HS-5 (cell line): ENCODE results near the gene LSM12.
A peak's percentile ranks its signal among the peaks of the same experiment; 100 is the strongest.

Experiments
- DNase-seq: peaks from one replicate; pipeline ENCODE4 v3.0.0-alpha.2; 2012; ENCODE audit warnings: low read depth

Gene LSM12

DNA sequence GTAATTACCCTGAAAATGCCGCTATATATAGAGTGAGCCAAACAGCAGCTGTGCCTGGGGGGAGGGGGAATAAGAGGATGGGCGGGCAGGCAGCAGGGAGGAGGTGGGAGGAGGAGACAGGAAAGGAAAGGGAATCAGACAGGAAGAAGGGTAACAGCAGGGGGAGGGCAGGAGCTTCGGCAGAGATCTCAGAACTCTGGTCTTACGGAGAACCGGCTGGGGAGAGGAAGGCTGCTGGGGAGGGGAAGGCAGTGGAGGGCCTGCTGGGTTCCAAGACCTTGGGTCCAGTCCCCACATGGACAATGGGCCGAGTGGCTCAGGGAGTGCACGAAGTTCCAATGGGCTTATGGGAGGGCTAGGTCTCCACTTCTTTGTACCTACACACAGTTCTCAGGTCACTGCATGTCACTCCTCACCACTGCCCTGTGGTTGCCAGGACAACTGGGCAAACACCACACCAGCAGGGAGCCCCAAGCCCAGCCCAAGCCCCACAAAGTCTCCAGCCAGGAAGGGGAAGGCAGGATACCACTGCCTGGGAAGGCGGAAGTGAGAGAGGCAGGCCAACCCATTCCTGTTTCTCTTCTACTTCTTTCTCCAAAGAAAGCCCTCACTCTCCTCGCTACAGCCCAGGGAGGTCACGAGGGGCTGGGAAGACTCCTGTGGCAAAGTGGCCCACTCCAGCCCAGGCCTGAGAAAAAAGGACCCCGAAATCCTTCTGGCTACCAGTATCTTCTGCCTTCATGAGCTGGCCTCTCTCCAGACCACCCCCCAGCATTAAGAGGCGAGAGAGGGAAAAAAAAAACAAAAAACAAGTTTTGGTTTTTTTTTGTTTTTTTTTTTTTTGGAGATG lies 29.4 kb upstream of the LSM12 start:
- peak; percentile 50 for DNase-seq

- no peak for DNase-seq
Observed at GRCh38 chr17:44095388-44095646, 28.8 kb upstream of the LSM12 start.

DNA sequence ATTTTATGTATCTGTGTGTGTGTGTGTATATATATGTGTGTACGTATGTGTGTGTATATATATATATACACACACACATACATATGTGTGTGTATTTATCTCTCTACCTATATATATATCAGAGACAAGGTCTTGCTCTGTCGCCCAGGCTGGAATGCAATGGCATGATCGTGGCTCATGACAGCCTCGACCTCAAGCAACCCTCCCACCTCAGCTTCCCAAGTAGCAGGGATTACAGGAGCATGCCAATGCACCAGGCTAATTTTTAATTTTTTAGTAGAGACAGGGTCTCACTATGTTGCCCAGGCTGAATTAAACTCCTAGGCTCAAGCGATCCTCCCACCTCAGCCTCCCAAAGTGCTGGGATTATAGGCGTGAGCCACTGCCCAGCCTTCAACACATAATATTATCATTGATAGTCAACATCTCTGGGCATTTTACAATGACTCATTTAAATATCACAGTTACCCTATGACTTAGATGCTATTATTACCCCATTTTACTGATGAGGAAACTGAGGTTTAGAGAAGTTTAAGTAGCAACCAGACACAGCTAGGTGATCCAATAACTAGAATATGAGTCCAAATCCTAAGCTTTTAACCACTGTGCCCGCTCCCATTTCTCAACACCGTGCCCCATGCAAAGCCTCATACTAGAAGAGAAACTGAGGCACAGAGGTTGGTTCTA lies 28.4 kb upstream of the LSM12 start:
- DNase-seq: no peak

GRCh38 chr17:44093231-44093900 lies 26.9 kb upstream of the LSM12 start:
- DNase-seq: no peak

DNA sequence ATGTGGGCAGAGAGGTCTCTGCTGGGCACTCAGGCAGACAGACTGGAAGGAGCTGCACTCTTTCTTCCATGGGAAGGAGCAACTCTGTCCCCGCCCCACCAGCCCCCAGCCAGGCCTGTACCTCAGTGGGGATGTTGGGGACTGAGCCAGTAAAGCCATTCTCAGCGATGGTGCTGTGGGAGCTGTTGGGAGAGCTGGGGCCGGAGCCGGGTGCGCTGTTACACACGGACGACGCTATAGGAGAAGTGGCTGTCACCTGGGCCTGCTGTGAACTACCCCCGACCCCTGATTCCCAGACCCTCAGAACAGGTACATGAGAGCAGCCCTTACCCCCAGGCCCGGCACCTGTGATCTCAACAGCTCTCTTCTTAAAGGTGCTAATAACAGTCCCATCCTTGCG lies 25.6 kb upstream of the LSM12 start:
- no peak for DNase-seq

DNA sequence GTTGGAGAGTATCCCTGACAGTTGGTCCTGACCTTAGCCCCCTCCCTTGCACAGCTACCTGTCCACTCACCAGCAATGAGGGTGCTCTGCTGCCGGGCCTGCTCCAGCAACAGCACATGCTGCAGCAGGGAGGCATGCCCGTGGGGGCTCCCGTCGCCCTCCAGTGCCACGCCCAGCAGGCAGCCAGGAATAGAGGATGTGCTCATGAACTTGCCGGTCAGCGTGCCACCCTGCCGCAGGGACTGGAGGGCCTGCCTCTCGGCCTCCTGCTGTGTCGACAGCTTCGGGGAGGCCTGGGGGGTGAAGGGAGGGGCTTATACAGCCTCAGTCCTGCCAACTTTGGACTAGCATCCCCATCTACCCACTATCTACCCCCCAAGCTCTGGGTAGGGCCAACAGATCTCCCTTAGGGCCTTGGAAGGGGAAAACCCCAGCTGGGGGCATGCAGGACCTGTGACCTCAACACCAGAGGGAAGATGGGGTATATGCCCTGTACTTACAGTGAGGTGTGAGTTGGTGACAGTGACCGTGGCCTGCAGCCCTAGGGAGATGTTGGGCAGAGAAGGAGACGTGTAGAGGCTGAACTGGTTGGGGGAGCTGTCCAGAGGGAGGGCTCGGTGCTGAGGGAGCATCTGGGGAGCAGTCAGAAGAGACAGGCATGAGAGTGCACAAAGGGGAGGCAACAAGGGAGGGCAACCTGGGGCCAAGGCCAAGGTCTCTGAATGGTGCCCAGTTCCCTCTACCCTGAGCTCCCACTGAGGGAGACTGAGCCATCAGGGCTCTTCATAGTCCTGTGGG lies 24.9 kb upstream of the LSM12 start:
- no peak for DNase-seq

- no peak for DNase-seq
Observed at GRCh38 chr17:44088254-44088653, 21.8 kb upstream of the LSM12 start.

DNA sequence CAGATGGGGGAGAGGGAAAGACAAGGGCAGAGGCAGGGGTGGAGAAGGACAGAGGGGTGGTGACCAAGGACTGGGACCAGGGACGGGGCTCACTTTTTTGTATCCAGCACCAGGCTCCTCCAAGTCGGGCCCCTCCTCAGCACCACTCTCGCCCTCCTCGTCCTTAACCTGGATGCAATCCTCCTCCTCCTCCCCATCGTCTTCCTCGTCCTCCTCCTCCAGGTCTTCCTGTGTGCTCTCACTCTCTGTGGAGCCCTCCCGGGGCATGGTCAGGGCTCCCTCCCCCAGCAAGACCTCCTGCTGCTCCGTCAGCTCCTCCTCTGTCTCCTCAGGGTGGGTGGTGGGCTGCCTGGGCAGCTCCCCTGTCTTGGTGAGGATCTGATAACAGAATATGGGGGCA lies 20.8 kb upstream of the LSM12 start:
- no peak for DNase-seq

- peak; percentile 56 for DNase-seq
Observed at GRCh38 chr17:44086364-44087311, 20.2 kb upstream of the LSM12 start.

DNA sequence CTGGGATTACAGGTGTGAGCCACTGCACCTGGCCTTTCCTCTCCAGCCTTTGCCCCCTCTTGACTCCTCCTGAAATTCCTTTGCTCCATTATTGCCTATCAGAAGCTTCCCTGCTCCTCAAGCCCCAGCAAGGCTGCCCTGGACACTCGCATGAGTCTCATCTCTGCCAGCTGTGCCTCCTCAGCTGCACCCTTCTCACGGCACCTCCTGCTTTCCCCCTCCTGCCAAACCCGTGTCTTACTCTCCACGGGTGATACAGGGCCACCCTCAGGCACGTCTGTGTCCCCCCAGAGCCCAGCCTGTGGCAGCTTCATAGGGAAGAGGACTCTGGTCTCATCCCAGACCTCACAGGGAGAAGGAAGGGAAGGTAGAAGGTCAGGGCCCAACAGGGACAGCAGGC lies 19.4 kb upstream of the LSM12 start:
- no peak for DNase-seq

GRCh38 chr17:44084921-44085320 lies 18.4 kb upstream of the LSM12 start:
- no peak for DNase-seq

DNA sequence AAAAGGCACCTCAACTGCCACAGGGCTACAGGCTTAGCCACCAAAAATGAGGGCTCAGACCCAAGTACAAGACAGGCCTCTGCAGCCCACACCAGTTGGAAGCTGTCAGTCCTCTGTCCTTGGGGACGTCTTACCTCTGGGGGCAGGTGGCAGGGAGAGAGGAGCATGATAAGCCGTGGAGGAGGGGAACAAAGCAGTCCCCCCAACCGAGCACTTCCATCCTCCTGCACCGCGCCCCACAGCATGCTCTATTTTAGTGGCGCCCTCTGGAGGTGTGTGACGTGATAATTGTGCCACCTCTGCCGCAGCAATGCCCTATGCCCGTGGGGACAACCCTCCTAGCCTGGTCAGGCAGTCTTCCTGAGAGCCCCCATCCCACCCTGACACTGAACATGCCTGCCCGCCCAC lies 17.7 kb upstream of the LSM12 start:
- no peak for DNase-seq

DNA sequence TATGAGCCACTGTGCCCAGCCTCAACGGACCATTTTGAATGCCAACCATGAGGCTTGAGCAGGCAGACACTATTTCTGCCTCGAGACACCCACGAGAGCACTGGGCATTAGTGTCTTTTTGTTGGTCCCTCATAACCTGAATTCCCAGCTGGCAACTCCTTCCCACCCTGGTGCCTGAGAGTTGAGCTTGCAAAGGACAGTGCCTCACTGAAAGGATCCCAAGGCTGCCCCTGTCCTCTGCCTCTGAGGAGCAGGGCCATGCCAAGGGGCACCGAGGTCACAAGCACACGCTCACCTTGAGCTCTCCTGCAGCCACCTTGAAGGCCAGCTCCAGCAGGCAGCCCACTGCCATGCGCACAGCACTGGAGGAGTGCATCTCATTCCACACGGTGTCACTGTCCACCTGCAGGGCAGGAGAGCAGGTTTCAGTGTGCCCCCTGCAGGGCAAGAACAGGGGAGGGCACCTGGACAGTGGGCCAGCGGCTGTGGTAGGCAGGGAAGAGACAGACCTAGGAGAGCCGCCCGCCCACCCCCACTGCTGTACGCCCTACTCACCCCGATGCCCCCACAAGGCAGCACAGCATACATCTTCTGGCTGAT lies 16.9 kb upstream of the LSM12 start:
- DNase-seq: no peak

DNA sequence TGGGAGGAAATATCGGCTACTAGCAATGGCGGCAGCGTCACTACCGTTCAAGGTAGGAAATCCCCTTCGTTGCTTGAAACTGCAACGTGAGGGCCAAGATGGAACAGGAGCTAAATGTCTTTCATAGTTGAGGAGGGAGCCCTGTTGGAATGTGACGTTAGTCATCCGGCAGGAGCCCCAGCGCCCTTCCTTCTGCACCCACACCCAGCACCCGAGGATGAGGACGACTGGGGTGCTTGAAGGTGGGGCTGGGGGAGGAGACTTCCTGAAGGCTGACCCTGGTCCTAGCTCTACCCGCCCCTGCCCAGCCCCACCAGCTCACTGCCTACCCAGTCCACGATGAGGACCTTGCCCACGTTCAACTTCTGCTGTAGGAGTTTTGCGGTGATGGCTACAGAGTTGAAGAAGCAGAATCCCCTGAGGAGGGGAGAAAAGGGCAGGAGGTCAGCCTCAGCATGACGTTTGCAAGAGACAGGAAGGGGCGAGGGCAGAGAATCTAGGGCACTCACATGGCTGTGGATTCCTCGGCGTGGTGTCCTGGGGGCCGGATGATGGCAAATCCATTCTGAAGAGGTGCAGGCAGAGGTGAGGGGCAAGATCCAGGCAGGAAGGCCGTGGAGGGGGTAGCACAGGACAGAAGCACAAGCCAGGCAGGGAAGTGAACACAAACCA lies 15.9 kb upstream of the LSM12 start:
- DNase-seq: no peak

GRCh38 chr17:44081681-44082080 lies 15.2 kb upstream of the LSM12 start:
- no peak for DNase-seq

DNA sequence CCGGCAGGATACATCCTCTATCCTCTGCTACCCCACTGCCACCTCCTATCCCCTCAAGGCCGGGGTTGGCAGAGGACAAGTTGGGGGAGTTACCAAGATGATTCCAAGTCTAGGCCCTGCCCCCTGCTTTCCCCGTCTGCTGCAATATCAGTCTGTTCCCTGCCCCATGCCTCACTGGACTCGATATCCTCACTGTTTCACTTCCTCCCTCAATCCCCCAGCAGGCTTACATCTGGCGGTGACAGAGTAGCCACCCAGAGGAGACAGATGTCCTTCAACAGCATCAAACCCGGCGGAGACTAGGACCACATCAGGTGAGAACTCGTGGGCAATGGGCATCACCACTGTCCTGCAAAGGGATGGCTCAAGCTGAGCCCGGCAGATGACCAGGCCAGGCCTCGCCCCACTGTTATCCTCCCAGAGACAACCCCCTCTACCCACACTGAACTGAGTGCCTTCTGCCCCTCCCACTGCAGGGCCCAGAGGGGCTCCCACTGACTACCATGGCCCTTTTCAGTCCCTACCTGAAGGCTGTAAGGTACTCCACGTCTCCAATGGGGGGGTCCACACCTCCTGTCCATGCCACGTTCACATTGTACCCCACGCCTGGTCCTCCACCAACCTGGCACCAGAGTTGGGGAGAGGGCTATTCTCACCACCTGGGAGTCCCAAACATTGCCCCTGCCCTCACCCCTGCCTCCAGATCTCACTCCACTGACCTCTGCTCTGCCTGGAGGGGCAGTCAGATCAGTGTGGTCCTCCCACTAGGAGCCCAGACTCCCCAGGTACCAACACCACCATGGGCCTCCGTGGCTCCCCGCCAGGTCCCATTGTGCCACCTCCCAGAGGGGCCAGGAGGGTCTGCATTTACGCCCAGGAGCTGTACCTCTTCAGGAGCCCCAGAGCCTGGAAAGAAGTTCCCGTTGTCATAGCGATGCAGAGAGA lies 13.7 kb upstream of the LSM12 start:
- no peak for DNase-seq

- no peak for DNase-seq
Observed at GRCh38 chr17:44078412-44078811, 11.9 kb upstream of the LSM12 start.

GRCh38 chr17:44077595-44077909 lies 11.1 kb upstream of the LSM12 start:
- no peak for DNase-seq
